HG02885 (cell line): ENCODE measurements around the gene P2RY8.
"Not testable (repeated sequence)": the region's sequence is repeated elsewhere in the genome, so short reads cannot be mapped to it uniquely, and the experiment has no call there.

Experiments
- ATAC-seq: cut with Tn5 transposase; IDR thresholded peaks from one replicate; pipeline ENCODE4 v1.9.1; 2021; ENCODE audit warnings: mild to moderate bottlenecking; ENCODE audit not compliant: unreplicated experiment, poor library complexity

Gene P2RY8

GRCh38 chrX:1449036-1449822 is 87.8 kb downstream of the P2RY8 start:
- ATAC-seq: no peak

- ATAC-seq: not testable (repeated sequence)
Observed at GRCh38 chrX:1448573-1449001, 88.4 kb downstream of the P2RY8 start.

- not testable (repeated sequence) for ATAC-seq
Observed at GRCh38 chrX:1447969-1448572, 88.9 kb downstream of the P2RY8 start.

- not testable (repeated sequence) for ATAC-seq
Observed at GRCh38 chrX:1446984-1447968, 89.7 kb downstream of the P2RY8 start.

GRCh38 chrX:1444561-1445500 is 92.2 kb downstream of the P2RY8 start:
- no peak for ATAC-seq

GRCh38 chrX:1443496-1444075 is 93.4 kb downstream of the P2RY8 start:
- no peak for ATAC-seq

GRCh38 chrX:1442724-1443367 is 94.1 kb downstream of the P2RY8 start:
- ATAC-seq: no peak

GRCh38 chrX:1442016-1442665 is 94.8 kb downstream of the P2RY8 start:
- no peak for ATAC-seq

- no peak for ATAC-seq
Observed at GRCh38 chrX:1440506-1440905, 96.5 kb downstream of the P2RY8 start.

GRCh38 chrX:1435241-1435895 is 101.6 kb downstream of the P2RY8 start:
- ATAC-seq: no peak

- no peak for ATAC-seq
Observed at GRCh38 chrX:1434871-1435240, 102.1 kb downstream of the P2RY8 start.

- ATAC-seq: no peak
Observed at GRCh38 chrX:1433646-1434357, 103.2 kb downstream of the P2RY8 start.

GRCh38 chrX:1430451-1430850 is 106.5 kb downstream of the P2RY8 start:
- no peak for ATAC-seq

- ATAC-seq: no peak
Observed at GRCh38 chrX:1427756-1428155, 109.2 kb downstream of the P2RY8 start.

GRCh38 chrX:1426321-1426720 is 110.7 kb downstream of the P2RY8 start:
- ATAC-seq: not testable (repeated sequence)

- ATAC-seq: no peak
Observed at GRCh38 chrX:1425381-1425780, 111.6 kb downstream of the P2RY8 start.

- ATAC-seq: no peak
Observed at GRCh38 chrX:1424147-1424851, 112.7 kb downstream of the P2RY8 start.
